A549 (cell line): ENCODE measurements around the gene WDR19. TPM values are rescaled to one million over a fixed set of nuclear protein-coding genes. Genes with fewer than 3 reads are reported as not detected.
A peak's percentile ranks its signal among the peaks of the same experiment; 100 is the strongest.

ENCODE experiments used
- ATAC-seq, 2 experiments: fragments of 200-7000 bp in 1 of 2; fragments of >200 bp in 1 of 2; cut with Nextera tagmentation in 1 of 2; cut with Tn5 transposase in 1 of 2; 3 replicates each; pipeline versions ENCODE4 v1.8.0 to v1.9.1; 2018 to 2020; ENCODE audit warnings: mild to moderate bottlenecking in 1 of 2, moderate library complexity in 1 of 2
- CTCF ChIA-PET: fragments of 300-600 bp; sonication (Branson Sonifier 250); formaldehyde crosslinking; extraction: SDS; loops from one replicate; lab custom pipeline; 2021; ENCODE audit warnings: antibody characterized with exemption, inconsistent platforms; lab: Yijun Ruan, JAX
- POLR2A ChIA-PET: fragments of 350-600 bp; formaldehyde crosslinking; extraction: SDS; loops from one replicate; lab custom pipeline; 2021; ENCODE audit warnings: antibody characterized with exemption, inconsistent platforms; lab: Yijun Ruan, JAX
- DNase-seq, 2 experiments: peaks; one replicate each; pipeline versions ENCODE4 v3.0.0 to v3.0.0-alpha.2; 2011 to 2016; ENCODE audit warnings: low read depth in 1 of 2, low spot score in 1 of 2
- FAIRE-seq: peaks from 2 replicates; lab custom pipeline; 2011; peaks lifted over from hg19 to GRCh38; lab: Jason Lieb, UNC
- H3K27ac ChIP-seq, 2 experiments: fragments of >200 bp; sonication (Bioruptor Twin); formaldehyde crosslinking; 3 replicates each; pipeline ENCODE4 v1.5.1; 2016 to 2017
- H3K4me1 ChIP-seq: fragments of >200 bp; sonication (Bioruptor Twin); formaldehyde crosslinking; 3 replicates; pipeline ENCODE4 v1.6.1; 2016
- H3K4me2 ChIP-seq: fragments of >200 bp; sonication (Bioruptor Twin); formaldehyde crosslinking; 3 replicates; pipeline ENCODE4 v1.6.1; 2016
- H3K4me3 ChIP-seq: fragments of >200 bp; sonication (Bioruptor Twin); formaldehyde crosslinking; 3 replicates; pipeline ENCODE4 v1.5.1; 2016
- H3K9me3 ChIP-seq: fragments of >200 bp; sonication (Bioruptor Twin); formaldehyde crosslinking; 3 replicates; pipeline ENCODE4 v1.6.1; 2016
- BHLHE40 ChIP-seq: IDR thresholded peaks from 2 replicates; pipeline ENCODE4 v1.6.1; 2012; ENCODE audit warnings: low read depth, low read length, inconsistent platforms
- CBX8 ChIP-seq: fragments of 200-600 bp; sonication (generic); IDR thresholded peaks from 2 replicates; pipeline ENCODE4 v1.6.1; 2016
- CHD4 ChIP-seq: fragments of 200-600 bp; sonication (generic); IDR thresholded peaks from 2 replicates; pipeline ENCODE4 v1.6.1; 2016; ENCODE audit warnings: antibody characterized with exemption, mild to moderate bottlenecking, borderline replicate concordance
- EP300 ChIP-seq, 2 experiments: fragments of >200 bp; sonication (Bioruptor Twin); formaldehyde crosslinking; IDR thresholded peaks; 2 replicates in 1 of 2; 3 replicates in 1 of 2; pipeline ENCODE4 v1.6.1; 2016 to 2017
- FOSB ChIP-seq: fragments of 250-450 bp; sonication (Bioruptor Pico); IDR thresholded peaks from 2 replicates; pipeline ENCODE4 v1.5.0; 2020; ENCODE audit warnings: mild to moderate bottlenecking, moderate library complexity
- FOXS1 ChIP-seq: fragments of 250-450 bp; sonication (Bioruptor Pico); IDR thresholded peaks from 2 replicates; pipeline ENCODE4 v1.5.0; 2020; ENCODE audit warnings: mild to moderate bottlenecking, moderate library complexity
- HOXB13 ChIP-seq: fragments of 250-450 bp; sonication (Bioruptor Pico); IDR thresholded peaks from 2 replicates; pipeline ENCODE4 v1.5.0; 2020; ENCODE audit warnings: low read depth, mild to moderate bottlenecking, moderate library complexity
- HOXB5 ChIP-seq: fragments of 250-450 bp; sonication (Bioruptor Pico); IDR thresholded peaks from 2 replicates; pipeline ENCODE4 v1.5.0; 2020; ENCODE audit warnings: mild to moderate bottlenecking, moderate library complexity
- JUNB ChIP-seq: fragments of >200 bp; sonication (Bioruptor Twin); formaldehyde crosslinking; IDR thresholded peaks from 2 replicates; pipeline ENCODE4 v1.6.1; 2016
- KDM5A ChIP-seq: fragments of 200-600 bp; sonication (generic); IDR thresholded peaks from 2 replicates; pipeline ENCODE4 v1.6.1; 2016; ENCODE audit warnings: antibody characterized with exemption, mild to moderate bottlenecking
- NR3C1 ChIP-seq: fragments of >200 bp; sonication (Bioruptor Twin); formaldehyde crosslinking; IDR thresholded peaks from 3 replicates; pipeline ENCODE4 v1.6.1; 2017
- PHF8 ChIP-seq: fragments of 200-600 bp; sonication (generic); IDR thresholded peaks from 2 replicates; pipeline ENCODE4 v1.6.1; 2016; ENCODE audit warnings: low read depth, mild to moderate bottlenecking, antibody characterized with exemption, moderate library complexity, borderline replicate concordance
- POLR2A ChIP-seq: IDR thresholded peaks from 2 replicates; pipeline ENCODE4 v1.6.1; 2012; ENCODE audit warnings: mild to moderate bottlenecking, low read length
- RAD21 ChIP-seq, 2 experiments: fragments of >200 bp in 1 of 2; sonication (Bioruptor Twin) in 1 of 2; formaldehyde crosslinking in 1 of 2; IDR thresholded peaks in 1 of 2; conservative IDR thresholded peaks in 1 of 2; 2 replicates in 1 of 2; 3 replicates in 1 of 2; pipeline ENCODE4 v1.6.1; 2012 to 2018; ENCODE audit warnings: inconsistent platforms in 1 of 2
- RARB ChIP-seq: fragments of 250-450 bp; sonication (Bioruptor Pico); IDR thresholded peaks from 2 replicates; pipeline ENCODE4 v1.8.0; 2021; ENCODE audit warnings: mild to moderate bottlenecking, moderate library complexity
- SREBF2 ChIP-seq: fragments of 450-650 bp; IDR thresholded peaks from 2 replicates; pipeline ENCODE4 v1.6.1; 2014; ENCODE audit warnings: mild to moderate bottlenecking, moderate library complexity
- ZC3H11A ChIP-seq: fragments of 450-650 bp; IDR thresholded peaks from 2 replicates; pipeline ENCODE4 v1.6.1; 2014; ENCODE audit warnings: antibody characterized with exemption, mild to moderate bottlenecking
- ZNF302 ChIP-seq: fragments of 250-450 bp; sonication (Bioruptor Pico); IDR thresholded peaks from 2 replicates; pipeline ENCODE4 v1.9.0; 2021; ENCODE audit warnings: inconsistent platforms, mild to moderate bottlenecking, moderate library complexity
- WGBS: methylation state at CpG from one replicate; pipeline ENCODE4 v1.1.6; 2017; ENCODE audit errors: missing lambda C conversion rate; 5-methylcytosine and 5-hydroxymethylcytosine counted together
- polyA plus RNA-seq, 4 experiments: library from polyadenylated mRNA; depleted of rRNA in 3 of 4; stranded (reverse); fragments of >200 nt; fragmentation: RNase III in 1 of 4; extraction: RNeasy Plus Mini Kit Qiagen cat#74134 plus additional on column Dnase treatment in 1 of 4; gene quantifications; 2 replicates in 3 of 4; 3 replicates in 1 of 4; pipeline ENCODE4 v1.2.3, GENCODE V29; 2011 to 2017
- TF ChIP-seq, protein P1 (sequence below): fragments of >200 bp; sonication (Bioruptor Twin); formaldehyde crosslinking; IDR thresholded peaks from 3 replicates; pipeline ENCODE4 v1.5.1; 2016
- TF ChIP-seq, protein P2 (sequence below): fragments of 450-650 bp; IDR thresholded peaks from 2 replicates; pipeline ENCODE4 v1.6.1; 2014; ENCODE audit warnings: antibody characterized with exemption
- TF ChIP-seq, protein P3 (sequence below): IDR thresholded peaks from 2 replicates; pipeline ENCODE4 v1.6.1; 2012; ENCODE audit warnings: low read depth, borderline replicate concordance
- TF ChIP-seq, protein P4 (sequence below): fragments of 250-450 bp; sonication (Bioruptor Pico); IDR thresholded peaks from 2 replicates; pipeline ENCODE4 v1.5.0; 2020; ENCODE audit warnings: low read depth, mild to moderate bottlenecking, moderate library complexity

The WDR19 gene
- polyA plus RNA-seq, 2 of the 4 experiments (the other 2 are of a cell fraction) = 12.1 to 30.1 TPM

DNA sequence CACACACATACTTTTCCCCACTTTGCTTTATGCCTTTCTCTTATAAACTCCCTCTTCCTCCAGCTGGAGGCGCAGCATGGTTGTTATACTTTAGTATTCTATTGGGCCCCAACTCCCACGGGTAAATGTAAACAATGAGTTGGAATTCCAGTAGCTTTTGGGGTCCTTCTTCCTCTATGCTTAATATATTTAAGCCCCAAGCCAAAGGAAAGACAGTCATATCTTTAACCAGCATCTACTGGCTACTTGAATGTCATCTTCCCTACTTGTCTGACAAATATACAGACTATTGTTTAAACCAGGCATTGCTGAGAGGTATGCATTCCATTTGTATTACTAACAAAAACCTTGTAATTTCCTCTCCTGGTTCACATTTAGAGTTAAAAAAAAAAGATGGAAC, 72.9 kb downstream of the WDR19 start:
- no peak overlapping the region for H3K27ac ChIP-seq
- FAIRE-seq = no peak
- DNase-seq = peak; percentile 7 to 16
- no peaks in the 10 kb centered on the region for H3K9me3 ChIP-seq
- POLR2A ChIA-PET = no interaction called here
- TF ChIP-seq FOXS1 (CRISPR knock-in tag) = no peak
- peak; percentile 27 to 46; a peak in 3 of 5 replicates for TF ChIP-seq RAD21 (conservative IDR thresholded peaks at IDR 0.05 in 1 of 2, IDR thresholded peaks at IDR 0.05 in 1 of 2)
- TF ChIP-seq, protein P1, sequence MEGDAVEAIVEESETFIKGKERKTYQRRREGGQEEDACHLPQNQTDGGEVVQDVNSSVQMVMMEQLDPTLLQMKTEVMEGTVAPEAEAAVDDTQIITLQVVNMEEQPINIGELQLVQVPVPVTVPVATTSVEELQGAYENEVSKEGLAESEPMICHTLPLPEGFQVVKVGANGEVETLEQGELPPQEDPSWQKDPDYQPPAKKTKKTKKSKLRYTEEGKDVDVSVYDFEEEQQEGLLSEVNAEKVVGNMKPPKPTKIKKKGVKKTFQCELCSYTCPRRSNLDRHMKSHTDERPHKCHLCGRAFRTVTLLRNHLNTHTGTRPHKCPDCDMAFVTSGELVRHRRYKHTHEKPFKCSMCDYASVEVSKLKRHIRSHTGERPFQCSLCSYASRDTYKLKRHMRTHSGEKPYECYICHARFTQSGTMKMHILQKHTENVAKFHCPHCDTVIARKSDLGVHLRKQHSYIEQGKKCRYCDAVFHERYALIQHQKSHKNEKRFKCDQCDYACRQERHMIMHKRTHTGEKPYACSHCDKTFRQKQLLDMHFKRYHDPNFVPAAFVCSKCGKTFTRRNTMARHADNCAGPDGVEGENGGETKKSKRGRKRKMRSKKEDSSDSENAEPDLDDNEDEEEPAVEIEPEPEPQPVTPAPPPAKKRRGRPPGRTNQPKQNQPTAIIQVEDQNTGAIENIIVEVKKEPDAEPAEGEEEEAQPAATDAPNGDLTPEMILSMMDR = peak; percentile 29; the same call in 2 of the 3 replicates
- peak in 1 of 2 experiments; percentile 55; a peak in 2 of 6 replicates for ATAC-seq
- peaks cover 11% of the 10 kb centered on the region; the same call in 2 of the 3 replicates for H3K4me1 ChIP-seq
- H3K4me3 ChIP-seq = no peak overlapping the region
- 42% methylated on average over 2 of the region's 2 CpGs for WGBS
- CTCF ChIA-PET = interaction anchor here (0.6 kb wide), 1 partner anchor 15 kb away, joined by 3 read pairs; no protein-coding TSS in a partner anchor
- peak overlapping the region; percentile 20; the same call in 1 of the 3 replicates for H3K4me2 ChIP-seq

DNA sequence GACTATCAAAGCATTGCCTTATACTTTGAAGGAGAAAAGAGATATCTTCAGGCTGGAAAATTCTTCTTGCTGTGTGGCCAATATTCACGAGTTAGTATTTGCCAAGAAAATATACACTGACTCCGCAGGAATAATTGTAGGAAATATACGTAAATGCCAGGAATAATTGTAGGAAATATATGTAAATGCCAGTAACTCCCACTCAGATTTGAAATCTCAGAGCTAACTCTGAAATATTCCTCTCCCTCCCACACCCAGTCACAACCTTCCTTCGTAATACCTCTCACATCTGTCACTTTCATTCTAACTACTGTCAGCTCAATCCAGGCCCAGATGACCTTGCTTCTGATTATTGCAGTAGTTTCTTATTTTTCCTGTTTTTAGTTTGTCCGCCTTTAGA, 73.5 kb downstream of the WDR19 start:
- 76% methylated on average over 5 of the region's 5 CpGs for WGBS
- no peak for FAIRE-seq

DNA sequence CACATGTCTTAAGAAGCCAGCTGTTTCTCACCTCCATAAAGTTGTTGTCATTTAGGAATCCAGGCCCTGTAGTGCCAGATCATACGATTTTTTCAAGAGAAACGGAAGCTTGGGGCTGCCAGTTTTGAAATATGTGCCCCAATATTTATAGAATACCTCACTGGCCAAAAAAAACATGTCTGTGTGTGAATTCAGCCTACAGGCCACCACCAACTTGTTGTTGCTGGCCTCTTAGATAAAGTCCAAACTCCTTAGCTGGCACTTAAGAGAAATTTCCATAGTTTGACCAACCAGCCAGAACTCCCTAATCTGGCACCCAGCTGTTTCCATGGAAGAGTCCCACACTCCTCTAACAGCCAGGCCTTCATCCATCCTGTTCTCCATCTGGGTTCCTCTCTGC, 74.1 kb downstream of the WDR19 start:
- ChIA-PET CTCF (no interaction called here), POLR2A (no interaction called here)
- Histone ChIP-seq H3K4me2 (no peak overlapping the region), H3K9me3 (no peaks in the 10 kb centered on the region), H3K4me3 (no peak overlapping the region), H3K4me1 (peaks cover 11% of the 10 kb centered on the region; the same call in 2 of the 3 replicates), H3K27ac (no peak overlapping the region)
- no peak for FAIRE-seq
- TF ChIP-seq, protein P2, sequence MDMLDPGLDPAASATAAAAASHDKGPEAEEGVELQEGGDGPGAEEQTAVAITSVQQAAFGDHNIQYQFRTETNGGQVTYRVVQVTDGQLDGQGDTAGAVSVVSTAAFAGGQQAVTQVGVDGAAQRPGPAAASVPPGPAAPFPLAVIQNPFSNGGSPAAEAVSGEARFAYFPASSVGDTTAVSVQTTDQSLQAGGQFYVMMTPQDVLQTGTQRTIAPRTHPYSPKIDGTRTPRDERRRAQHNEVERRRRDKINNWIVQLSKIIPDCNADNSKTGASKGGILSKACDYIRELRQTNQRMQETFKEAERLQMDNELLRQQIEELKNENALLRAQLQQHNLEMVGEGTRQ = no peak
- TF ChIP-seq, protein P3, sequence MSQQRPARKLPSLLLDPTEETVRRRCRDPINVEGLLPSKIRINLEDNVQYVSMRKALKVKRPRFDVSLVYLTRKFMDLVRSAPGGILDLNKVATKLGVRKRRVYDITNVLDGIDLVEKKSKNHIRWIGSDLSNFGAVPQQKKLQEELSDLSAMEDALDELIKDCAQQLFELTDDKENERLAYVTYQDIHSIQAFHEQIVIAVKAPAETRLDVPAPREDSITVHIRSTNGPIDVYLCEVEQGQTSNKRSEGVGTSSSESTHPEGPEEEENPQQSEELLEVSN = no peak
- TF ChIP-seq JUNB (no peak), KDM5A (no peak), HOXB13 (CRISPR knock-in tag) (no peak)
- ATAC-seq = no peak
- DNase-seq = no peak
- 95% methylated on average over 2 of the region's 2 CpGs for WGBS

More for the DNA sequence above, 73.5 kb downstream of the WDR19 start:
- ATAC-seq (no peak), DNase-seq (no peak)
- POLR2A ChIA-PET = no interaction called here
- Histone ChIP-seq H3K27ac (no peak overlapping the region), H3K4me2 (no peak overlapping the region), H3K4me3 (no peak overlapping the region), H3K4me1 (peaks cover 11% of the 10 kb centered on the region; the same call in 2 of the 3 replicates), H3K9me3 (no peaks in the 10 kb centered on the region)
- TF ChIP-seq CBX8 (no peak), NR3C1 (no peak), EP300 (IDR thresholded peaks at IDR 0.05) (no peak), CHD4 (no peak), RARB (CRISPR knock-in tag) (no peak), ZC3H11A (no peak), BHLHE40 (no peak), PHF8 (no peak), ZNF302 (CRISPR knock-in tag) (no peak), FOSB (CRISPR knock-in tag) (no peak), SREBF2 (no peak), POLR2A (no peak), HOXB5 (no peak)
- TF ChIP-seq, protein P4, sequence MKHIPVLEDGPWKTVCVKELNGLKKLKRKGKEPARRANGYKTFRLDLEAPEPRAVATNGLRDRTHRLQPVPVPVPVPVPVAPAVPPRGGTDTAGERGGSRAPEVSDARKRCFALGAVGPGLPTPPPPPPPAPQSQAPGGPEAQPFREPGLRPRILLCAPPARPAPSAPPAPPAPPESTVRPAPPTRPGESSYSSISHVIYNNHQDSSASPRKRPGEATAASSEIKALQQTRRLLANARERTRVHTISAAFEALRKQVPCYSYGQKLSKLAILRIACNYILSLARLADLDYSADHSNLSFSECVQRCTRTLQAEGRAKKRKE (CRISPR knock-in tag) = no peak
- CTCF ChIA-PET = no interaction called here
